Astrocyte of the hippocampus (primary cell): ENCODE results near the gene NAA20.

Experiments used
- DNase-seq: peaks from one replicate; pipeline ENCODE4 v3.0.0; 2011; ENCODE audit warnings: low read depth, low spot score

The NAA20 gene

GRCh38 chr20:20075032-20075431 is 57.9 kb downstream of the NAA20 start:
- DNase-seq, result no peak

- peak; percentile 19 for DNase-seq
These were observed 59.3 kb downstream of the NAA20 start for GRCh38 chr20:20076297-20077065.

- no peak for DNase-seq
These were observed 60.9 kb downstream of the NAA20 start for GRCh38 chr20:20078041-20078440.

- no peak for DNase-seq
These were observed 62.1 kb downstream of the NAA20 start for GRCh38 chr20:20079102-20079784.
